K562 (cell line): ENCODE results near the gene UTP25. TPM values are rescaled to one million over a fixed set of nuclear protein-coding genes. Genes with fewer than 3 reads are reported as not detected.
A peak's percentile ranks its signal among the peaks of the same experiment; 100 is the strongest.

Experiments
- ARNT ChIP-seq, 2 experiments: fragments of 450-650 bp; IDR thresholded peaks; 2 replicates each; pipeline ENCODE4 v1.6.1; 2016; ENCODE audit warnings: mild to moderate bottlenecking in 1 of 2
- CBX2 ChIP-seq: fragments of 200-600 bp; sonication (generic); IDR thresholded peaks from one replicate; pipeline ENCODE4 v1.6.1; 2012; ENCODE audit warnings: mild to moderate bottlenecking, low read length, inconsistent platforms; ENCODE audit not compliant: insufficient read depth, poor library complexity, severe bottlenecking
- CREBBP ChIP-seq: IDR thresholded peaks from one replicate; pipeline ENCODE4 v1.6.1; 2012; ENCODE audit warnings: low read depth, mild to moderate bottlenecking, control low read depth, inconsistent platforms, low read length
- ETS2 ChIP-seq: IDR thresholded peaks from 2 replicates; pipeline ENCODE4 v1.6.1; 2016; ENCODE audit warnings: borderline replicate concordance, missing genetic modification characterization, mild to moderate bottlenecking, moderate library complexity, missing compliant biosample characterization; ENCODE audit not compliant: poor library complexity, severe bottlenecking
- MEIS2 ChIP-seq: fragments of 450-650 bp; IDR thresholded peaks from 2 replicates; pipeline ENCODE4 v1.6.1; 2014; ENCODE audit warnings: mild to moderate bottlenecking; ENCODE audit not compliant: partially characterized antibody
- MTA1 ChIP-seq: fragments of 450-650 bp; IDR thresholded peaks from 2 replicates; pipeline ENCODE4 v1.6.1; 2017; ENCODE audit warnings: borderline replicate concordance
- TAL1 ChIP-seq: fragments of 450-650 bp; IDR thresholded peaks from 2 replicates; pipeline ENCODE4 v1.6.1; 2016; ENCODE audit warnings: mild to moderate bottlenecking
- TCFL5 ChIP-seq: fragments of 250-450 bp; sonication (Bioruptor Pico); conservative IDR thresholded peaks from 2 replicates; pipeline ENCODE4 v1.6.1; 2021; ENCODE audit warnings: mild to moderate bottlenecking, moderate library complexity, matching md5 sums
- ZNF124 ChIP-seq: sonication (generic); formaldehyde crosslinking; IDR thresholded peaks from 2 replicates; pipeline ENCODE4 v1.8.1; 2022; ENCODE audit warnings: missing genetic modification reagents
- ZNF311 ChIP-seq: fragments of 250-450 bp; sonication (Bioruptor Pico); IDR thresholded peaks from 2 replicates; pipeline ENCODE4 v1.4.0; 2020; ENCODE audit warnings: mild to moderate bottlenecking, moderate library complexity
- ZNF445 ChIP-seq: fragments of 250-450 bp; sonication (Bioruptor Pico); IDR thresholded peaks from 2 replicates; pipeline ENCODE4 v1.4.0; 2020; ENCODE audit warnings: low read depth, mild to moderate bottlenecking, moderate library complexity
- polyA plus RNA-seq, 8 experiments: library from polyadenylated mRNA; depleted of rRNA in 4 of 8; stranded (reverse) in 5 of 8; unstranded in 3 of 8; fragments of >200 nt; fragmentation: Nextera tagmentation in 2 of 8; fragmentation: Illumina TruSeq in 1 of 8; extraction: Ambion mirVana in 2 of 8; extraction: Trizol in 1 of 8; gene quantifications; 2 replicates each; pipeline versions ENCODE4 v1.2.1 to v1.2.3, GENCODE V29; 2011 to 2014; ENCODE audit warnings: inconsistent platforms in 1 of 8, missing spikeins in 1 of 8
- total RNA-seq, 7 experiments: library from RNA; depleted of rRNA in 6 of 7; stranded (reverse); fragments of >200 nt in 6 of 7; fragmentation: Illumina TruSeq in 2 of 7; extraction: Trizol in 2 of 7; gene quantifications; 2 replicates each; pipeline versions ENCODE4 v1.2.1 to v1.2.3, GENCODE V29; 2011 to 2021; ENCODE audit warnings: low replicate concordance in 1 of 7
- TF ChIP-seq, protein P1 (sequence below): fragments of 250-450 bp; sonication (Bioruptor Pico); IDR thresholded peaks from 2 replicates; pipeline ENCODE4 v1.8.0; 2022; ENCODE audit warnings: inconsistent platforms, mild to moderate bottlenecking, moderate library complexity, borderline replicate concordance
- TF ChIP-seq, protein P2 (sequence below), 2 experiments: fragments of 450-650 bp in 1 of 2; sonication (generic) in 1 of 2; formaldehyde crosslinking in 1 of 2; IDR thresholded peaks in 1 of 2; conservative IDR thresholded peaks in 1 of 2; 2 replicates each; pipeline versions ENCODE4 v1.6.1 to v1.8.1; 2016 to 2023; ENCODE audit warnings: mild to moderate bottlenecking in 2 of 2, moderate library complexity in 2 of 2, inconsistent platforms in 1 of 2, missing genetic modification reagents in 1 of 2
- TF ChIP-seq, protein P3 (sequence below): fragments of 450-650 bp; formaldehyde crosslinking; IDR thresholded peaks from 2 replicates; pipeline ENCODE4 v1.4.0; 2020; ENCODE audit warnings: mild to moderate bottlenecking, moderate library complexity
- TF ChIP-seq, protein P4 (sequence below), 2 experiments: fragments of 200-800 bp in 1 of 2; sonication (Bioruptor generic) in 1 of 2; sonication (generic) in 1 of 2; formaldehyde crosslinking in 1 of 2; IDR thresholded peaks in 1 of 2; conservative IDR thresholded peaks in 1 of 2; 2 replicates each; pipeline versions ENCODE4 v1.5.0 to v1.6.1; 2016 to 2020; ENCODE audit warnings: missing compliant biosample characterization in 1 of 2, missing genetic modification characterization in 1 of 2, missing genetic modification reagents in 1 of 2
- TF ChIP-seq, protein P5 (sequence below): fragments of 250-450 bp; sonication (Bioruptor Pico); IDR thresholded peaks from 2 replicates; pipeline ENCODE4 v1.4.0; 2020; ENCODE audit warnings: borderline replicate concordance
- TF ChIP-seq, protein P6 (sequence below): fragments of 450-650 bp; IDR thresholded peaks from 2 replicates; pipeline ENCODE4 v1.6.1; 2016; ENCODE audit warnings: antibody characterized with exemption

Gene UTP25
- total and polyA plus RNA-seq, 9 of the 15 experiments (the other 6 are each of a cell fraction or from before 2014, with no cell fraction given): 5.7 to 17.6 (median 12.0) TPM

DNA sequence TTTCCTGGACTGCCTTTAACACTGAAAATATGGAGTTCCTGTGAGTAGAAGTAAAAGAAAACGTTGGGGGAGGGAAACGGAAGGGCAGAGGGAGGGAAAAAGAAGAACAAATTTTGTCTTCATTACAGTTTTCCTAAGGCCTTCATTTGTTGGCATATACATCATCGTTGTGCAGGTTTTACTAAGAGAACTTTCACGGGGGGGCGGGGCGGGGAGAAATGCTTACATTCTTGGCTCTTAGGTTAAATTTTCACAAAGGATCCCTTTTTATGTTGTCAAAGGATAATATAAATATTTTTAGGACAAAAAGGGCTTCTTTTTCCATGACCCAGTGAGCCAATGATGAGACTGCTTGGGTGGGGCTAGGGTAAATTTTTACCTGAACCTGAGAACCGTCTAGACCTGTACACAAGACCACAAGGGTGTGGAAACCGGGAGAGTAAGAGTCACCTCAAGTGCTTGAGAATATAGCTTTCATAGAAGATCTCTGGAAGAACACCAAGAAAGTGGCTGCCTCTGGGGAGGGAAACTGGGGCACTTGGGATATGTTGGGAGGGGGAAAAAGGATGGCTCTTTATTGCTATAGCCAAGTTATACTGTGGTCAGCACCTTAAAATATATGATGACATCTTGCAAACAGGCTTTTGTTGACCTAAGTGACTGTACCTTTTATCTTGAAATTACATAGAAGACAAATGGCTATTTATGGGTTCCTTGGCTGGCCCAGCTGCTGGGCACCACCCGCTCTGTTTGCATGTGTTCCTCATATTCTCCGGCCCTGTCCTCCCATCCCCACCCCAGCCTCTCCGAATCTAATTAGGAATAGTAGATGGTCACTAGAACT, 2.0 kb upstream of the UTP25 start (continued):
- TF ChIP-seq CBX2: no peak
- TF ChIP-seq, protein P1, sequence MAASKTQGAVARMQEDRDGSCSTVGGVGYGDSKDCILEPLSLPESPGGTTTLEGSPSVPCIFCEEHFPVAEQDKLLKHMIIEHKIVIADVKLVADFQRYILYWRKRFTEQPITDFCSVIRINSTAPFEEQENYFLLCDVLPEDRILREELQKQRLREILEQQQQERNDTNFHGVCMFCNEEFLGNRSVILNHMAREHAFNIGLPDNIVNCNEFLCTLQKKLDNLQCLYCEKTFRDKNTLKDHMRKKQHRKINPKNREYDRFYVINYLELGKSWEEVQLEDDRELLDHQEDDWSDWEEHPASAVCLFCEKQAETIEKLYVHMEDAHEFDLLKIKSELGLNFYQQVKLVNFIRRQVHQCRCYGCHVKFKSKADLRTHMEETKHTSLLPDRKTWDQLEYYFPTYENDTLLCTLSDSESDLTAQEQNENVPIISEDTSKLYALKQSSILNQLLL (CRISPR knock-in tag): no peak
- TF ChIP-seq ZNF311: no peak
- TF ChIP-seq TCFL5: no peak
- TF ChIP-seq, protein P2, sequence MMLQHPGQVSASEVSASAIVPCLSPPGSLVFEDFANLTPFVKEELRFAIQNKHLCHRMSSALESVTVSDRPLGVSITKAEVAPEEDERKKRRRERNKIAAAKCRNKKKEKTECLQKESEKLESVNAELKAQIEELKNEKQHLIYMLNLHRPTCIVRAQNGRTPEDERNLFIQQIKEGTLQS (IDR thresholded peaks at IDR 0.05): peak; percentile 77
- TF ChIP-seq, protein P2 (CRISPR knock-in tag; conservative IDR thresholded peaks at IDR 0.05): no peak
- TF ChIP-seq, protein P3, sequence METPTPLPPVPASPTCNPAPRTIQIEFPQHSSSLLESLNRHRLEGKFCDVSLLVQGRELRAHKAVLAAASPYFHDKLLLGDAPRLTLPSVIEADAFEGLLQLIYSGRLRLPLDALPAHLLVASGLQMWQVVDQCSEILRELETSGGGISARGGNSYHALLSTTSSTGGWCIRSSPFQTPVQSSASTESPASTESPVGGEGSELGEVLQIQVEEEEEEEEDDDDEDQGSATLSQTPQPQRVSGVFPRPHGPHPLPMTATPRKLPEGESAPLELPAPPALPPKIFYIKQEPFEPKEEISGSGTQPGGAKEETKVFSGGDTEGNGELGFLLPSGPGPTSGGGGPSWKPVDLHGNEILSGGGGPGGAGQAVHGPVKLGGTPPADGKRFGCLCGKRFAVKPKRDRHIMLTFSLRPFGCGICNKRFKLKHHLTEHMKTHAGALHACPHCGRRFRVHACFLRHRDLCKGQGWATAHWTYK: no peak
- TF ChIP-seq, protein P4, sequence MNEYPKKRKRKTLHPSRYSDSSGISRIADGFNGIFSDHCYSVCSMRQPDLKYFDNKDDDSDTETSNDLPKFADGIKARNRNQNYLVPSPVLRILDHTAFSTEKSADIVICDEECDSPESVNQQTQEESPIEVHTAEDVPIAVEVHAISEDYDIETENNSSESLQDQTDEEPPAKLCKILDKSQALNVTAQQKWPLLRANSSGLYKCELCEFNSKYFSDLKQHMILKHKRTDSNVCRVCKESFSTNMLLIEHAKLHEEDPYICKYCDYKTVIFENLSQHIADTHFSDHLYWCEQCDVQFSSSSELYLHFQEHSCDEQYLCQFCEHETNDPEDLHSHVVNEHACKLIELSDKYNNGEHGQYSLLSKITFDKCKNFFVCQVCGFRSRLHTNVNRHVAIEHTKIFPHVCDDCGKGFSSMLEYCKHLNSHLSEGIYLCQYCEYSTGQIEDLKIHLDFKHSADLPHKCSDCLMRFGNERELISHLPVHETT (CRISPR knock-in tag; conservative IDR thresholded peaks at IDR 0.05 in 1 of 2, IDR thresholded peaks at IDR 0.05 in 1 of 2): no peak
- no peak for TF ChIP-seq ZNF124 (CRISPR knock-in tag)
- TF ChIP-seq TAL1: peak; percentile 41; the same call in 1 of the 2 replicates
- TF ChIP-seq, protein P5, sequence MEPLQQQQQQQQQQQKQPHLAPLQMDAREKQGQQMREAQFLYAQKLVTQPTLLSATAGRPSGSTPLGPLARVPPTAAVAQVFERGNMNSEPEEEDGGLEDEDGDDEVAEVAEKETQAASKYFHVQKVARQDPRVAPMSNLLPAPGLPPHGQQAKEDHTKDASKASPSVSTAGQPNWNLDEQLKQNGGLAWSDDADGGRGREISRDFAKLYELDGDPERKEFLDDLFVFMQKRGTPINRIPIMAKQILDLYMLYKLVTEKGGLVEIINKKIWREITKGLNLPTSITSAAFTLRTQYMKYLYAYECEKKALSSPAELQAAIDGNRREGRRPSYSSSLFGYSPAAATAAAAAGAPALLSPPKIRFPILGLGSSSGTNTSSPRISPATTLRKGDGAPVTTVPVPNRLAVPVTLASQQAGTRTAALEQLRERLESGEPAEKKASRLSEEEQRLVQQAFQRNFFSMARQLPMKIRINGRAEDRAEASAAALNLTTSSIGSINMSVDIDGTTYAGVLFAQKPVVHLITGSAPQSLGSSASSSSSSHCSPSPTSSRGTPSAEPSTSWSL (CRISPR knock-in tag): no peak
- TF ChIP-seq CREBBP: no peak
- TF ChIP-seq MTA1: no peak
- TF ChIP-seq ETS2 (tag): no peak
- TF ChIP-seq MEIS2: peak; percentile 68
- TF ChIP-seq ARNT (IDR thresholded peaks at IDR 0.05): no peak
- no peak for TF ChIP-seq ZNF445 (CRISPR knock-in tag)
- TF ChIP-seq, protein P6, sequence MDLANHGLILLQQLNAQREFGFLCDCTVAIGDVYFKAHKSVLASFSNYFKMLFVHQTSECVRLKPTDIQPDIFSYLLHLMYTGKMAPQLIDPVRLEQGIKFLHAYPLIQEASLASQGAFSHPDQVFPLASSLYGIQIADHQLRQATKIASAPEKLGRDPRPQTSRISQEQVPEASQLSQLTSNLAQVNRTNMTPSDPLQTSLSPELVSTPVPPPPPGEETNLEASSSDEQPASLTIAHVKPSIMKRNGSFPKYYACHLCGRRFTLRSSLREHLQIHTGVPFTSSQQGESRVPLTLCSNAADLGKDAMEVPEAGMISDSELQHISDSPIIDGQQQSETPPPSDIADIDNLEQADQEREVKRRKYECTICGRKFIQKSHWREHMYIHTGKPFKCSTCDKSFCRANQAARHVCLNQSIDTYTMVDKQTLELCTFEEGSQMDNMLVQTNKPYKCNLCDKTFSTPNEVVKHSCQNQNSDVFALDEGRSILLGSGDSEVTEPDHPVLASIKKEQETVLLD: no peak
